ENCODE measurements around the gene IL31.

IL31 gene

DNA sequence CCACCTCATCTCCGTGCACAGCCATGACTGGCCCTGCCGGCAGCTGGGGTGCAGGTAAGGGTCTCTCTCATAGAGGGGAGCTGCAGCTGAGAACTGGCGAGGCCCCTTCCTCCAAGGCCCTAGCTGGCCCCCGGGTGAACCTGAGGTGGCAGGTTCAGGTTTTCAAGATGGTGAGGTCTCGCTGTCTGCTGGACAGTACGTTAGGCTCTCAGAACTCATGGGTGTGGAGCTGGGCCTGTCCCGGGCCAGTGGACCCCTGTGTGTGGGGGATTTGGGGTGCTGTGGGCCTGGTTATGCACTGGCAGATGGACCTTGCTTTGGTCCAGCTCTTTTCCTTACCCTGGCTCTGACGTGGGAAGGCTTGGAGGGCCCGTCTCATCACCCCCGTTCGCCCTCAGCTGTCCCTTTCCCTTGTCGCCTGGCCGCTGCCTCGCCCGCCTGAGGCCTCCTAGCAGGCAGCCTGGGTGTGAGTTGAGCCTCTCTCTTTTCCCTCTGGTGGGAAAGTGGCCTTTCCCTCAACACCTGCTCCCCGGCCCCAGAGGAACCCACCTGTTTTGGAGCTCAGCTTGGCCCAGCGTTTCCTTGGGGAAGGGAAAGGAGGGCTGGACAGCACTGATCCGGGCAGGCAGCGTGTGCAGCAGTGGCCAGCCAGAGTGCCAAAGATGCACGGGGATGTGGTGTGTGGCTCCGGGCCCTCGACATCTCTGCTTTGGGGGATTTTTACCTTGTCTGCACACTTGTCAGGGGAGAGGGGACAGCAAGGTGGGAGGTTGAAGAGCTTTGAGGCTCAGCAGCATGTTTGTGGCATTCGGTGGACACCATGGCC is 28.3 kb downstream of the IL31 start:
- in situ Hi-C loops (cut with HindIII; ENCODE audit: low sequenced_read_pairs): no loop called here
- TF ChIP-seq, protein P1, sequence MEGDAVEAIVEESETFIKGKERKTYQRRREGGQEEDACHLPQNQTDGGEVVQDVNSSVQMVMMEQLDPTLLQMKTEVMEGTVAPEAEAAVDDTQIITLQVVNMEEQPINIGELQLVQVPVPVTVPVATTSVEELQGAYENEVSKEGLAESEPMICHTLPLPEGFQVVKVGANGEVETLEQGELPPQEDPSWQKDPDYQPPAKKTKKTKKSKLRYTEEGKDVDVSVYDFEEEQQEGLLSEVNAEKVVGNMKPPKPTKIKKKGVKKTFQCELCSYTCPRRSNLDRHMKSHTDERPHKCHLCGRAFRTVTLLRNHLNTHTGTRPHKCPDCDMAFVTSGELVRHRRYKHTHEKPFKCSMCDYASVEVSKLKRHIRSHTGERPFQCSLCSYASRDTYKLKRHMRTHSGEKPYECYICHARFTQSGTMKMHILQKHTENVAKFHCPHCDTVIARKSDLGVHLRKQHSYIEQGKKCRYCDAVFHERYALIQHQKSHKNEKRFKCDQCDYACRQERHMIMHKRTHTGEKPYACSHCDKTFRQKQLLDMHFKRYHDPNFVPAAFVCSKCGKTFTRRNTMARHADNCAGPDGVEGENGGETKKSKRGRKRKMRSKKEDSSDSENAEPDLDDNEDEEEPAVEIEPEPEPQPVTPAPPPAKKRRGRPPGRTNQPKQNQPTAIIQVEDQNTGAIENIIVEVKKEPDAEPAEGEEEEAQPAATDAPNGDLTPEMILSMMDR (IDR thresholded peaks at IDR 0.05; ENCODE audit: low read depth, low read length): no peak
- no peak for DNase-seq (ENCODE audit: low read depth, low spot score)
- no peak overlapping the region for H3K4me3 ChIP-seq (ENCODE audit: low read depth, low read length)

DNA sequence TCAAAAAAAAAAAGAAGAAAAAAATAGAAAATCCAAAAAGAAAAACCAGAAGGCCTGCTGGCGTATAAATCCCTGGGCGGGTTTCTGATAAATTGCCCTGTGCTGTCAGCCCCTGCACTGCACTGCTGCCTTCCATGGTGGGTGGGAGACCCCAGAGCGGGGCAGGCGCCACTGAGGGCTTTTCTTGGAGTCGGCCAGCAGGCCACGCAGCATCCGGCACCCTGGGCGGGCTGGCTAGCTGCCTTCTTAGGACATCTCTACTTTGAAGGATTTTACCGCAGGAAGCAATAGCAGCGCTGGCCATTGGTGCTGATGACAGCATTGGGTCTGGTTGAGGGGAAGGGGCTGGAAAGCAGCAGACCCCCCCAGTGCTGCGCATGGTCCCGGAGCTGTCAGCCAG is 29.1 kb downstream of the IL31 start:
- in situ Hi-C loops (cut with HindIII; ENCODE audit: low sequenced_read_pairs): no loop called here
- TF ChIP-seq, protein P1 (IDR thresholded peaks at IDR 0.05; ENCODE audit: low read depth, low read length): no peak
- no peak overlapping the region for H3K4me3 ChIP-seq (ENCODE audit: low read depth, low read length)
- DNase-seq (ENCODE audit: low read depth, low spot score): no peak

DNA sequence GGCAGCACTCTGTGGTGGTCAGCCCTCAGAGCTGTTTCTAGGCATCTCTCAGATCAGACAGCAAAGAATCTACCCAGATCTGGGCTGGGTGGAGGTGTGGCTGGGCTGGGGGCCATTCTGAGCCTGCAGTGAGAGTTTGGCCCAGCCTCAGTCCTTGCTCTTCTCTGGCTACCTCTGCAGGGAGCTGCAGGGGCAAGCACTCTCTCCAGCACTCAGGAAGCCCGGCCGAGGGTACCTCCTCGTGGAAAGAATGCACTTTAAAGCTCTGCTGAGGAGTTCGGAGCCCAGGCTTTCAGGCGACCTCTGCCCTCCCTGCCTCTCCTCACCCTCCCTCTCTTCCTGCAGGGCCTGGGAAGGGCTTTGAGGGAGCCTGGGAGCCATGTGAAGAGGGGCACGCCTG is 31.2 kb downstream of the IL31 start:
- TF ChIP-seq, protein P1 (IDR thresholded peaks at IDR 0.05; ENCODE audit: low read depth, low read length): no peak
- in situ Hi-C loops (cut with HindIII; ENCODE audit: low sequenced_read_pairs): no loop called here
- H3K4me3 ChIP-seq (ENCODE audit: low read depth, low read length): no peak overlapping the region

DNA sequence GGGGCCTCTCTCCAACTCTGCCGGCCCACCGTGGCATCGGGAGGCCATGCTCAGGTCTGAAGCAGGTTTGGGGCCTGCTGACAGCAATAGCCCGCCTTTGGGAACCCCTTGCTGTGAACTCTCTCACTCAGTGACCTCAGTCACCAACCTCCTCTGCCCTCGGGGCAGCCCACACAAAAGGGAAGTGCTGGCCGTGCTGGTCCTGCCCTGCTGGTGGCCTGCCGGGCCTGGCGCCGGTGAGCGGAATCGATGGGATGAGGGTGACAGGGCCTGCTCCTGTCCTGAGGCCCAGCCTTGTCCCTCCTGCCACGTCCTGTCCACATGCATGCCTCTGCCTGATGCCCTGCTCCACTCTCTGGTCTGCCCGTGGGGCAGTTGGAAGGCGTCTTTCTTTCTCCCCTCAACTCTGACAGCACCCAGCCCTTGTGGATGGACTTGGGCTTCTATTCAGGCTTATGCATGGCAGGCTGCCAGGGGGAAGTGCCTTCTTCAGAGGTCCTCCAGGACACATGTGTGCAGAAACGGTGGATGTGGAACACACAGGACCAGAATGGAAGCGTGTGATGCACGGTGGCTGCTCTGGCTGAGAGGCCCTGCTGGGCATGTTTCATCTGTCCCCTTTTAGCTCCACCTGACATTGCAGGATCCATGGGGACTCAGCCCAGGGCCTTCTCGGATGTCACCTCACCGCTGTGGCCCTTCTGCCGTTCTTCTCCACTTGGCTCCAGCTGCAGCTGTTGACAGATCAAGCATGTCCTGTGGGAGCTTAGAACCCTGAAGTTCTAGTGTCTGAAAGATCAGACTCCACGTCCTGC is 31.9 kb downstream of the IL31 start:
- in situ Hi-C loops (cut with HindIII; ENCODE audit: low sequenced_read_pairs): no loop called here
- TF ChIP-seq, protein P1 (IDR thresholded peaks at IDR 0.05; ENCODE audit: low read depth, low read length): no peak
- no peak for DNase-seq (ENCODE audit: low read depth, low spot score)
- no peak overlapping the region for H3K4me3 ChIP-seq (ENCODE audit: low read depth, low read length)

More for the DNA sequence above, 31.2 kb downstream of the IL31 start:
- DNase-seq (ENCODE audit: low read depth, low spot score): no peak

DNA sequence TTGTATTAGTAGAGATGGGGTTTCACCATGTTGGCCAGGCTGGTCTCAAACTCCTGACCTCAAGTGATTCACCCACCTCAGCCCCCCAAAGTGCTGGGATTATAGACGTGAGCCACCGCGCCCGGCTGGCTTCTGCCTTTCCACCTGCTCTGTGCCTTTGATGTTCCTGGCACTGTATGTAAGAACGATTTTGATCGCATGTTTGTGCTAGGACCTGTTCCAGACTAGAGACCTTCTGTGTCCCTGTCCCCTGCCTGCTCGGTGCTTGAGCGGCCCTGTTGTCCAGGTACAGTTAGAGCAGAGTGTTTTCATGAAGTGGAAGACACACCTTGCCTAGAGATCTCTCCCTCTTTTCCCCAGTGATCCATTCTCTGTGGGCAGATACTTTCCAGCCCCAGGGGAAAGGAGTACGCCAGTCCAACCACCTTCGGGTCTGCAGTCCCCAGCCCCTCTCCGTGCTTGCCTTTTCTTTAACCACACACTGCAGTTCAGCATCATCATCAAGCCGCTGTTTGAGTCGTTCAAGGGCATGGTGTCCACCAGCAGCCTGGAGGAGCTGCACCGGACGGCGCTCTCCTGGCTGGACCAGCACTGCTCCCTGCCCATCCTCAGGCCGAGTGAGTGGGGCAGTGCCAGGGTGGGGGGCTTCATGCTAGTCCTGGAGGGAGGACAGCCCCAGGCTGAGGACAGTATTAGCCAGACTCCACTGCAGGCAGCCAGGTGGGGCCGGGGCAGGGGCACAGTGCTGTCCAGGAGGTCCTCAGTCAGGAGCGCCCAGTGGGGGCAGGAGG is 33.4 kb downstream of the IL31 start:
- H3K4me3 ChIP-seq (ENCODE audit: low read depth, low read length): no peak overlapping the region
- no peak for DNase-seq (ENCODE audit: low read depth, low spot score)
- TF ChIP-seq, protein P1 (IDR thresholded peaks at IDR 0.05; ENCODE audit: low read depth, low read length): no peak
- in situ Hi-C loops (cut with HindIII; ENCODE audit: low sequenced_read_pairs): no loop called here

DNA sequence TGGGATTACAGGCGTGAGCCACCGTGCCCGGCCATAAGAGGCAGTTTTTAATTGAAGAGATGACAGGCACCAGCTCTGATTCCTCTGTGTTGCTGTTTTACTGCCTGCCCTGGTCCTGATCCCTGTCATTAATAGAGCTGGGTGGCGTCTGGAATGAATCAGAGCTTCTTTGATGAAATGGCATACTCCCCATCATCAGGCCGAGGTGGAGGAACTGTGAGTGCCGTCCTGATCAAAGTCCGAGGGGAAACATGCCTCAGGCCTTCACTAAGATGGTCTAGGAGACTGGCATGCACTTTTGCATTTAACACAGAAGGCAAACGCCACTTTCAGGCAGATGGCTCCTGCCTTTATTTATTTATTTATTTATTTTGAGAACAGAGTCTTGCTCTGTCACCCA is 34.1 kb downstream of the IL31 start:
- no peak for DNase-seq (ENCODE audit: low read depth, low spot score)
- in situ Hi-C loops (cut with HindIII; ENCODE audit: low sequenced_read_pairs): no loop called here
- TF ChIP-seq, protein P1 (IDR thresholded peaks at IDR 0.05; ENCODE audit: low read depth, low read length): no peak
- H3K4me3 ChIP-seq (ENCODE audit: low read depth, low read length): no peak overlapping the region
